Choroid plexus epithelial cell (primary cell): Measurements from ENCODE around the gene MINK1.
A peak's percentile ranks its signal among the peaks of the same experiment; 100 is the strongest.

Experiments used
- DNase-seq: peaks from one replicate; pipeline ENCODE4 v3.0.0-alpha.2; 2010; ENCODE audit warnings: low read depth
- H3K4me3 ChIP-seq: 2 replicates; pipeline ENCODE4 v1.5.1; 2011; ENCODE audit warnings: low read depth, mild to moderate bottlenecking, control low read depth, low read length, moderate library complexity
- CTCF ChIP-seq: conservative IDR thresholded peaks from 2 replicates; pipeline ENCODE4 v1.5.1; 2011; ENCODE audit warnings: low read depth, mild to moderate bottlenecking, control low read depth, inconsistent platforms, low read length, moderate library complexity

The MINK1 gene

GRCh38 chr17:4928881-4929280 lies 95.7 kb downstream of the MINK1 start:
- TF ChIP-seq CTCF = no peak
- no peak overlapping the region for H3K4me3 ChIP-seq
- DNase-seq = no peak

- no peak for DNase-seq
- H3K4me3 ChIP-seq = no peak within 1 kb of the TSS
- TF ChIP-seq CTCF = no peak
These were observed 98.8 kb downstream of the MINK1 start, which contains the start of gene GP1BA for GRCh38 chr17:4931963-4932362. TSS of gene GP1BA (plus strand) at chr17:4932277. CDS start at chr17:4932605, 328 bp downstream.

- H3K4me3 ChIP-seq = no peak overlapping the region
- TF ChIP-seq CTCF = no peak
- DNase-seq = no peak
These were observed 99.6 kb downstream of the MINK1 start for GRCh38 chr17:4932756-4933155.

- TF ChIP-seq CTCF = no peak
- DNase-seq = no peak
- H3K4me3 ChIP-seq = no peak overlapping the region
These were observed 100.5 kb downstream of the MINK1 start for GRCh38 chr17:4933646-4934045.

- peak; percentile 60 for TF ChIP-seq CTCF
- DNase-seq = peak; percentile 54
- H3K4me3 ChIP-seq = no peak overlapping the region
These were observed 101.2 kb downstream of the MINK1 start for GRCh38 chr17:4934173-4934979.

- no peak for TF ChIP-seq CTCF
These were observed 102.5 kb downstream of the MINK1 start for GRCh38 chr17:4935650-4936049.

GRCh38 chr17:4936436-4936835 lies 103.3 kb downstream of the MINK1 start:
- no peak for TF ChIP-seq CTCF
- DNase-seq = no peak
- no peak overlapping the region for H3K4me3 ChIP-seq

More at GRCh38 chr17:4935650-4936049, 102.5 kb downstream of the MINK1 start:
- no peak for DNase-seq
- H3K4me3 ChIP-seq = no peak overlapping the region
